HG03432 (cell line): Measurements from ENCODE around the gene IP6K3.

Experiments
- ATAC-seq: cut with Tn5 transposase; IDR thresholded peaks from one replicate; pipeline ENCODE4 v1.9.1; 2021; ENCODE audit warnings: mild to moderate bottlenecking, moderate library complexity; ENCODE audit not compliant: unreplicated experiment

IP6K3 gene

DNA sequence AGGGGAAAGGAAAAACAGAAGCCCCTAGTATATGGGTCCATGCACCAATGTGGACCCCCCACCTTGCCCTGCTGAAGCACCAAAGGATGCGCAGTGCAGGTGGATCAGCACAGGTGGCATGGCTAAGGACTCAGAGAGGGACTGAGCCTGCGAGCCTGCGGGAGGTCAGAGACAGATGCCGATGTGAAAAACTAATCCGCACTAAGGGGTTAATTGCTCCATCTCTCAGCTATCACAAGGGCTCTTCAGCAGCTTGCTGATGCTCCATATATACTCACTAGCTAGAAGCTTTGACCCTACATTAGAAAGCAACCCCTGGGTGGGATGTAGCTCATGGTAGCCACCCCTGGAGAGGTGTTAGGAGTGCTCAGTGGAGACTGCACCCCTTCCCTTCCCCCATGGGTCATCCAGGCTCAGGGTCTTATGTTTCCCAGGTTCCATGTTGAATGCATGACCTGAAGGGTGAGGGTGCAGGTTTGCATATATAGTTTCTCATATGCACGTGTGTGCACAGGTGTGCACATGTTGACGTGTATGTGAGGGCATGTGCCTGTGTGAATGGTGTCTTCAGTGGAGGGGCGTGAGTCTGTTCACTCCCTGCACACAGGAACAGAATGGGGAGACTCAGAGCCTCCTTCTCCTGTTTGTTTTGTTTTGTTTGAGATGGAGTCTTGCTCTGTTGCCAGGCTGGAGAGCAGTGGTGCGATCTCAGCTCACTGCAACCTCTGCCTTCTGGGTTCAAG lies 13.4 kb upstream of the IP6K3 start:
- no peak for ATAC-seq

DNA sequence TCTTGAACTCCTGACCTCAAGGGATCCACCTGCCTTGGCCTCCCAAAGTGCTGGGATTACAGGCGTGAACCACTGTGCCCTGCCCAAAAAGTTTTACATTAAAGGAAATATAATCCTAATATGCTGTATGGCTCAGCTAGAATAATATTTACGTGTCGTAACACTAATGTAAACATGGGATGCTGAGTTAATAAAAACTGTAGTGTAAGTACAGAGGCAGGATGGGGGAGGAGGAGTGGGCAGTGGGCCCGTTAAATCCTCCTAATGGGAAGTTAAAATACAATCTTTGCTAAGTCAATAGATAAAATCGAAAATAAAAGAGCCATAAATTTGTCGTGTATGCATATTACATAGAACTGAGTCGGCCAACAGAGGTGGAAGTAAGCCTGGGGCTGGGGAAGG lies 12.1 kb upstream of the IP6K3 start:
- ATAC-seq: no peak

DNA sequence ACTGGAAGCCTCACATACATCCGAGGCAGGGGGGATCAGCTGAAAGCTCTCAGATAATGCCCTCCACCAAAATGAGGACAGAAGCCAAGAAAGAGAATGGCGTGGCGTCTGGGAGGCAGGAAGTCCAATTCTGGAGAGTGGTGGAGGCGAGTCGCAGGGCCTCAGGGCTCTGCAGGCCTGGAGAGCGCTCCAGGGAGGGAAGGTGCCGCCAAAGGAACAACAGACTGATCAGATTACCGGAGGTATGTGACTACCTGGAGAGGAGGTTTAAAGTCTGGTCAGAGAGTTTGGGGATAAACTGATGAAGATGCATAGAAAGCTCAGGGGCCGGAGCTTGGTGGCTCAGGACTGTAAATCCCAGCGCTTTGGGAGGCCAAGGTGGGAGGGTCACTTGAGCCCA lies 11.2 kb upstream of the IP6K3 start:
- no peak for ATAC-seq

DNA sequence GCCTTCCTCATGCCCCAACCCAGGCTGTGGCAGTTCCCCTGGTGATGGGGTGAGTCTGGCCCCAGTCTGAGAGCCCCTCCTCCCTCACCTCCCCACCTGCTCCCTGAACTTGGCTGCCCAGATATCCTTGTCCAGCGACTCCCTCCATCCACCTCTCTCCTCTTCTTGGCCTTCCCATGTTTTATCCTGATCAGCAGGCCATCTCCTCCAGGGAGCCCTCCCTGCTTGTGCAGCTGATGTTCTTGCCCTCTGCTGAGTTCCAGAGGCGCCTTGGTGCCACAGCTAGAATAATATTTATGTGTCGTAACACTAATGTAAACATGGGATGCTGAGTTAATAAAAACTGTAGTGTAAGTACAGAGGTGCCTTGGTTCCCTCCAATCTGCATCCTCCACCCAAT lies 10.4 kb upstream of the IP6K3 start:
- ATAC-seq: no peak

DNA sequence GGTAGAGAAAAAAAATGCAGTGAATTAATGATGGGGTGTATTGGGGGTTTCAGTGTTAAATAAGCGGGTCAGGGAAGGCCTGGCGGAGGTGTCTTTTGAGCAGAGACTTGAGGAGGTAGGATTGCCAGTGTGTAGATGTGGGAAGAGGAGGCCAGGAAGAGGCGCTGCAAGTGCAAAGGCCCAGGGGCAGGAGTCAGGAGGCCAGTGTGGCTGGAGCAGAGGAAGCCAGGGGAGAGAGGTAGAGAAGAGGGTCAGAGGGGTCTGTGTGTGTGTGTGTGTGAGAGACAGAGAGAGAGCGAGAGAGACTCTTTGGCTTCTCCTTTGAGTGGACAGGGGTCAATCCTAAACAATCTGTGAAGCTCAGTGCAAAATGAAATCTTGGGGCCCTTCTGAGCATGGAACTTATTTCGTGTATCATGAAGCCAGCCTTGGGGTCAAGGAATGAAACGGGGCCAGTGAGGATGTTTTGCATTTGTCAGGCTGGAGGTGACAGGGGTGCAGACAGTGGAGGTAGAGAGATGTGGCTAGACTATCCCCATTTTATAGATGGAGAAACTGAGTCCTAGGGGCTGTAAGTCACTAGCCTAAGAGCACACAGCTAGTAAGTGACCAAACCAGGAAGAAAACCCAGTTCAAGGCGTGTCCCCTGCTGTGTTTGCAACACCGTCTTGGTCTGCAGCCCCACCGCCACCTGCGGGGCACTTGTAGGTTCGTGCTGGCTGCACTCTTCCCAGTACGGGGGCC lies 9.7 kb upstream of the IP6K3 start:
- no peak for ATAC-seq

DNA sequence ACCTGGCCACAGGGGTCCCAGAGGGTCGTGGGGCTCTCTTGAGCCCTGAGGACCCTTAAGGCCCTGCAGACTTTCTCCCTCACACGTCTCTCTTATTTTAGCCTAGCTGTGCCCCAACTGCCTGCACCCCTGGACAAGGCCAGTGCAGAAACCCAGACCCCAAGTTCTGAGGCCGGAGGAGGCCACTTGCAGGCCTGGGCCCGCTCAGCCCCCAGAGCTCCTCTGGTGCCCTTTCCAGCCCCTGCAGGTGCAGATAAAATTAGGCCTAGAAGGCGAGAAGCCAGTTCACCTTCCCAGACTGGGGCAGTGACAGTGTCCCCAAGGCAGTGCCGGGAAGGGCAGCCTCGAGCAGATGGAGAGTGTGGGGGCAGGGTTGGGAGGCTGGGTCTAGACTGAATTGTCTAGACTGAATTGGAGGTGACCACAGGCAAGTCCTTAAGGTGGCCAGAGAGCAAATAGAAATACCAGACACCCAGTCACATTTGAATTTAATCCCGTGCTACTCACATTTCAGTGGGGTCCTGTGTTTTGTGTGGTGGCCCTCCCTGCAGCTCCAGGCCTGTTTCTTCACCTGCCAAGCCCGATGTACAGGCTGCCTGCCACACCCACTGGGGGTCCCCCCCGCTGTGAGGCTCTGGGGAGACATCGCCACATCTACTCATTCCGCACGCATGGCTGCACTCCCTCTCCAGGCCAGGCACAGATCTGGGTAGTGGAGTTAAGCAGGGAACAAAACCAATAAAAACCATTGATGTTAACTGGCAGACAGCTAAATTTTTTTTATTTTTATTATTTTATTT lies 8.6 kb upstream of the IP6K3 start:
- ATAC-seq: no peak

DNA sequence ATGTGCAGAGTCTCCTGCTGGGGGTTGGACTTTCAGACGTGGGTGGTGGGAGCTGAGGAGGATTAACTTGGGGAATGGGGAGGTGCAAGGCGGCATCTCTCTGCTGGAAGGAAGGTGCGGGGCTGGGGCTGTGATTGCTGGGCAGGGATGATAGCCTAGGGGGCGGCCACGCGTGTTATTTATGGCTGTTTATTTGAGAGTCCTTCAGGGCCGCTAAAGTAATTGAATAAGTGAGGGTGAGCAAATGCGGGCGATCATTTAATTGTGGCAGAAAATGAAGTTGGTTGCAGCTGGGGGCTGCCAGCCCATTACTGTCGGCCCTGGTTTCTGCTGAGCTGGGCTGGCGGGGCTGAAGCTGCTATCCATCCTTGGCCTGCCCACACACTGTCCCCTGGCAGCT lies 7.5 kb upstream of the IP6K3 start:
- no peak for ATAC-seq

DNA sequence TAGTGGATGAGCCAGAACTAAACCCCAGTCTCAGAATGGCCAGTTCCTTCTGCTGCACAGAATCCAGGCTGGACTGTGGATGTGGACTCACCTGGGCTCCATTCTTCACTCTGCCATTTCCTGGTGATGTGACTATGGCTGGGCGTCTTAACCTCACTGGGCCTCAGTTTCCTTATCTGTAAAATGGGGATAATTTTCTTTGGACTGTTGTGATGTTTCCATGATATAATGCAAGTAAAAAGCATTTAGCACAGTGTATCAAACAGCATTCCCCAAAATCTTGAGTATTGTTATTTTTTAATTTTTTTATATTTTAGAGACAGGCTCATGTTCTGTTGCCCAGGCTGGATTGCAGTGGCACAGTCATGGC lies 5.9 kb upstream of the IP6K3 start:
- no peak for ATAC-seq

DNA sequence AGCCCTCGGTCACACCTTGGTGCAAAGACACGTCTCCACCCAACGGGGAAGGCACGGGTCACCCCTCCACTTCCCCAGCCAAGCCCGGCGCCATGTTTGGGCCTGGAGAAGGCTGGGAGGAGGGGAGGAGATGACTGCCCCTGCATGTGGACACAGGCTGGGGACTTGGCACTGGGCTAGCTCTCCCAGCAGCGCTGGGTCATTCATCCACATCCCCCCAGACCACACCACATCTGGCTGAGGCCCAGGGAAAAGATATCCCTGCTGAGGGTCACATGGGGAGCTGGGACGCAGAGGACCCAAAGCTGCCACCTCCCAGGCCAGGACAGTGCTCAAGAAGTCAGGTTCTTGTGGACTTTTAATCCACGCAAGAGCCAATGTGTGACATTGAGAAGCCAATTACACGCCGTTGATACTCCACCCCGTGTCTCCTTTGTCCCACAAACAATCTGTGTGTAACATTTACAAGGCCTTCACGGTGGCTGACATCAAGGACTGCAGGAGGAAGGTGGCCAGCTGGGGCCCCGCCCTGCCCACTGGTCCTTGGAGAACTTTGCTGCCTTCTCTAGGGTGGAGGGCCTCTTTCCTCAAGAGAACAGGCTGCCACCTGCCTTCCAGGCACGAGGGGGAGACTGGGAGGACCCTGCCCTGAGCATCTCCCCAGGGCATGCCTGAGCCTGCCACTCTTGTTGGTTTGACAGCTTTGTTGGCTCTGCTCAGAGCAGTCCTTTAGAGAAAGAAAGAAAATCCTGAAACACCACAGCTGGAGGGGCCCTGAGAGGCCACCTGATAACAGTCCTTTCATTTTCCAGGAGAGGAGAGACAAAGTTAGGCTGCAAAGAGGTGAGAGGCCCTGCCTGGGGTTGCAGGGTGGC lies 5.3 kb upstream of the IP6K3 start:
- no peak for ATAC-seq

DNA sequence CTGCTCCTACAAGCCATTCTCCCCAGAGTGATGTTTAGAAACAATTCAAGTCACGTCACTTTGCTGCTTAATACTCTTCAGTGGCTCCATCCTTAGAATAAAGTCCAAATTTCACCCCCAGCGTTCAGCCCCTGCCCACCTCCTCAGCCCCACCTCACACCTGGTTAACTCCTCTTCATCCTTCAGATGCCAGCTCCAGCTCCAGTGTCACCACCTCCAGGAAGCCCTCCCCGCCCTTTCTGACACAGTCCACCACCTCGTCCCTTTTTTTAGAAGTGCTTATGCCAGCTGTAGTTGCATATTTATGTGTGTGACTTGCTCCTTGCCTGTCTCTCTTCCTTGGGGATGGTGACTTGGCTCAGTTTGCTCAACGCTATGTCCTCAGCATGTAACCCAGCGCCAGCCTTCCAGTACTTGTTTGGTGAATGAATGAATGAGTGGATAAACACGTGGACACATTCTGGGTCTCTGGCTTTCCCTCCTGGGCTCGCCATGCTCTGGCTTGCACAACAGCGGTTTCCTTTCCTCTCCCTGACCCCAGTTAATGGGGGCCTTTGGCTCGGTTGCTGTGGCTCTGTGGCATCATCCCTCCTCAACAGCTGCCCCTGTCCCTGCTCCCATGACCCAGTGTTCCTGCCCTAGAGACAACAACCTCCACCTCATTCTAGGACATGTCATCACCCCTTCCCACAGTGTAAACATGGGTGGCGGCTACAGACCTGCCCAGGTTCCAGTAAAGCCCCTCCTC lies 3.7 kb upstream of the IP6K3 start:
- ATAC-seq: no peak

DNA sequence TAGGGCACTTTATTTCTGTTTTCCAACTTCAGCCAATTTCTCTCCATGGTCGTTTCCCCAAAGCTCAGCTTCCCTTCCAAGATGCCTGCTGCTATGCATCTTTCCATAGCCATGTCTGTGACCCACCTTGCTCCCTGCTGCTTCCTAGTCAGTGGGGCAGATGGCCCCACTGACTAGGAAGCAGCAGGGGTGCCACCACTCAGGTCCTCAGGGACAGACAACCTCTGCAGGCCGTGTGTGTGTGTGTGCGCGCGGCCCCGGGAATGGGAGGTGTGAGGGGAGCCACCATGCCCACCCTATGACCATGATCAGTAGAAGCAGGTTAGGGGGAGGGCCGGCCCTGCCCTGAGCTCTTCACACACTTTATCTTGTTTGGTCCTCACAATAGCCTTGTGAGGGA lies 2.7 kb upstream of the IP6K3 start:
- no peak for ATAC-seq

DNA sequence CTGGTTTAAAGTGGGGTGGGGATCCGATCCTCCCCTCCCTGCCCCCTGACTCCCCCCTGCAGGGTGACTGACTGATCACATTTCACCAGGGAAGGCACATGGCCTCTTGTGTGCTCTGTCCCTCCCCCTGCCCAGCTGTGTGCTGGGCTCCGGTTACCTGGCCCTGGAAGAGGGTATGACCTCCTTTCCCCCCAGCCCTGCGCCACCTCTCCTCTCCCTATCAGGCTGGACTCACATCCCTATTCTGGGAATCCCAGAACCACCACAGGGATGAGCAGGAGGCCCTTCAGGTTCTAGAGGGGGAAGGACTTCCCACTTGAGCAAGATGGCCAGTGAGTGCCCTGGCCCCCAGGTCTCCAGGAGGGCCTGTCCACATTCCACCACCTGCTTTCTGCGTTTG lies 2.1 kb upstream of the IP6K3 start:
- no peak for ATAC-seq

DNA sequence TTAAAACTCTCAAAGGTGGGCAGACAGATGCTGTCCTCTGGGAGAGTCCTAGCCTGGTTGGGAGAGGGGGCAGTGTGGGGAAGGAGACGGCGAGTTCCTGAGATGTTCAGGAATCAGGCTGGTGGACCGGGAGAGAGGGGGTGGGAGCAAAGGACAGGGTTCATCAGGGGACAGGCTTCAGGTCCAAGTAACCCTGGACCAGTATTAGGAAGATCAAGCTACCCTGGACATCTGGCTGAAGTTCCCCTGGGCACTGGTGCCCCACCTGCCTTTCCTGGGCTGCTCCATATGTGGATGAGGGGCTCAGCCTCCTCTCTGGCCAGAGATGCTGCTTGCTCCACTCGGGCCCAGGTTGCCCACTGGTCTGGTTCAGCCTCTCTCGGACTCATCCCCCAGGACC lies 1.1 kb upstream of the IP6K3 start:
- no peak for ATAC-seq

DNA sequence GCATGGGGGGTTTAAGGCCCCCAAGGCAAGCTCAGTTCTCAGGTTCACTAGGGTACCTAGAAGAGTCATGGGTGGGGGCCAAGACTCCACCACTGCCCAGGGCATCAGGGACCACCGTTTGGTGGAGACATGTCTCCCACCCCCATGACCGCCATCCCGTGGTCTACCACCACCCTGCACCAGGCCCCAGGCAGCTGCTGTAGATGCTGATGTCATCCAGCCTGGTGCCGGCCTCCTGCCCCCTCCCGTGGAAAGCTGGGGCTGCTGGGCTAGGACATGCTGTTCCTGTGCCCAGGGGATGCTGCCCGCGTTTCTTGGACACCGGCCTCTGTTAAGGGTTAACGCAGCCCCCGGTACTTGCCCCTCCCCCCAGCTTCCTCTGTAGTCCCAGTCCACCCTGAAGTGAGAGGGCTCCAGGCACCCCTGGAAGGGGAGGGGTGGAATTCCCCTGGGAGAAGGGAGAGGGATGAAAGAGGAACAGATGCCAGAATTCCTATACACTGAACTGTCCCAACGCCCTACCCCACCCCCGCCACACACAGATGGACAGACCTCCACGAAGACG lies 587 bp downstream of the IP6K3 start:
- no peak for ATAC-seq

DNA sequence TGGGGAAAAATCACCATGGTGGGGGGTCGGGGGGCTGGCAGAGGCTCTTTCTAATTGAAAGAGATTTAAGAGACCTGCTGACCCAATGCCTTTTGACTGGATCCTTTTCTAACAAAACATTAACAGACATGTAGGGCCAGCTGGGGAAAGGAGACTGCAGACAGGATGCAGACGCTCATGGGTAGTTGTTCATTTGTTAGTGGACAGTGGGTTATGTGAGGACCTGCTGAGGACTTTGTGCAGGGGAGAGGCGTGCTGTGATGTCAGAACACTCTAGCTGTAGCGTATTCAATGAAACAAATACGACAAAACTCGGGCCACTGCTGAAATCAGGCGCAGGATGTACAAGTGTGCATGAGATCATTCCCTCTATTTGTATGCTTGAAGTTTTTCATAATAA lies 1.2 kb downstream of the IP6K3 start:
- ATAC-seq: no peak

DNA sequence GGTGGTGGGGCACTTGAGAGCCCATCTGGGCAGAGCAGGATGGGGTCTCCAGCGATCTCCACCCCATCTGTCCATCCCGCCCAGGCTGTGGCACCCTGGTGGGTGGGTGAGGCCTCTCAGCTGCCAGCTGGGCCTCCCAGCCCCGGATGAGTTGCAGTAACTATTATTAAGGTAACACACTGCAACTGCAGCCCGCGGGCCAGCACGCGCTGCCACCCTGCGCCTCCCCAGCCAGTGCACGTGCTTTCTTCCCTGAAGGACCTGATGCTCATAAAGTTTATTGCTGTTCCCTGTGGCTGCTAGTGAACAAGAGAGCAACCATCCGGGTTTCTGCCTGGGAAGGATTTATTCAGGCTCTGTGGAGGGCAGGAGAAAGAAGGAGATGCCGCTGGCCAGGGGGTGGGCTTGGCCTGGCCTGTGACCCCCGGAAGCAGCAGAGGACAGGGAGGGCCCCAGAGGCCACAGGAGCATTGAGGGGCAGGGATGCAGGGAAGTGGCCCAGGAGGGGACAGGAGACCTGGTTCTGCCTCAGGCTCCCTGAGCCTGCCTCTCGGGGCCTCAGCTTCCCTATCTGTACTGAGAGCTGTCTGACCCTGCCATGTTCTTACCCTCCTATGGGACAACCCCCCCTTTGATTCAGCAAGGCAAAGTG lies 1.7 kb downstream of the IP6K3 start:
- ATAC-seq: no peak

DNA sequence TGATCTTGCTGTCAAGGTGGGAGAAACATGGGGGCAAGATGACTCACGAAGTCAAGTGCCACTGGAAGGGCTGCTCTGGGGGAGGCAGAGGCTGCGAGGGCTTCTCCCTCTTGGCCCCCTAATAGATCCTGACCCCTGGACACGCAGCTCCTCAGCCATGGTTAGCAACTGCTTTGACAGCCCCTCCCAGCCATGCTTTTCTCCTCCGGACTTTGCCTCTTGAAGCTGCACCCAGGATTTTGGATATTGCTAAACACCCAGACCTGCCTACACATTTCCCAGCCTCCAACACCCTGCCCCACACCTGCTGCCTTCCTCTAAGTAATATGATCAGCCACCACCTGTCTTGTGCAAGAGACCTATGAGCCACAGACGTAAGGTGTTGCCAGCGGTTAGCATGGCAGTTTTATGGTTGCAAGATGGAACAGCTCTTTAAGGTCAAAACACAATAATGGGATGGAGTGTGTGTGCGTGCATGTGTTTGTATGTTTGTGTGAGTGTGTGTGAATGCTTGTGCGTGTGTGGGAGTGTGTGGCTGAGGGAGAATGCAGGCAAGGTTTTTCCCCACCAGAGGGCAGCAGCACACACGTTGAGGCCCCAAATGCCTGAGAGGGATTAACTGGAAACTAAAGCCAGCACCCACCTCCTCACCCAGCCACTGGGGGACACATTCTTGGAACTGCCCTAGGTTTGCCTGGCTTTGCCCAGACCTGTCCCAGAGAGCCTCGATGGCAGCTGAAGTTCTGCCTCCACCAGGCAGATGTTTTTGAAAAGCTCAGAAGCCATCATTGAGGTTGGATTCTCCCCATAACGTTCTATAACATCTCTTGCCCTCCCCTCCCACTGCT lies 2.5 kb downstream of the IP6K3 start:
- no peak for ATAC-seq

DNA sequence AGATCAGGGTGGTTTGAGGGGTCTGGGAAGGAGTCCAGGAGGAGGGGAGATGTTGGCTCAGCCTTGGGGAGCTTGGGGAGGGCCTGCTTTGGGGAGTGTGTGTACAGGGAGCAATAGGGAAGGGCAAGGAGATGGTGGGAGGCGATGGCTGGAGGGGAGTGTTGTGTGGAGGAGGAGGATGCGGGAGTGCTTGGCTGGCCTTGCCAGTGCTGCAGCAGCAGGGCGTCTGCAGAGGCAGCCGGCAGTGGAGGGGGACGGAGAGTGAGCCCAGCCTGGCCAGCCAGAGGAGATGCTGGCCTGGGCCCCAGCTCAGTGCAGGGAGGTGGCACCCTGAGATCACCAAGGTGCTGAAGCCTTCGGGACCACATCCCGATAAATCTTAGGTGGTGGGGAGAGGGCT lies 3.9 kb downstream of the IP6K3 start:
- ATAC-seq: no peak

DNA sequence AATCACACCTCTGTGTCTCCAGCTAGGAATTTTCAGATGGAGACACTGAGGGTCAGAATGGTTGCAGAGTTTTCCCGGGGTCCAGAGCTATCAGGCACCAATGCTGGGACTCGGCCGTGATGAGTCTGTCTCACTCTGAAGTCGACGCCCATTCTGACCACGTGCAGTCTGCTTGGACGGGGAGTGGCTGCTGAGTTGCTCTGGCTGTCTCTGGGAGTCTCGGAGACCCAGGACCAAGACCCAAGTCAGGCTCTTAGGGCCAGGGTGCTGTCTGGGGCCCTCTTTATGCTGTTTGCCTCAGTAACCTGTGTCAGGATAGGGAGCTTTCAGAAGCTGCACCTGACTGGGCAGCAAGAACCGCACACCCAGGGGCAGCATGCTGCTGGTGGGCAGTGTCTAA lies 4.6 kb downstream of the IP6K3 start:
- ATAC-seq: no peak
